AG09309 (cell line): ENCODE measurements around the gene MALRD1.

Experiments
- DNase-seq: peaks from one replicate; pipeline ENCODE4 v3.0.0-alpha.2; 2010; ENCODE audit warnings: low read depth
- H3K4me3 ChIP-seq: 2 replicates; pipeline ENCODE4 v1.5.1; 2011; ENCODE audit warnings: mild to moderate bottlenecking, low read depth, low read length, moderate library complexity; ENCODE audit not compliant: control insufficient read depth
- TF ChIP-seq, protein P1 (sequence below): IDR thresholded peaks from 2 replicates; pipeline ENCODE4 v1.5.1; 2011; ENCODE audit warnings: mild to moderate bottlenecking, low read depth, low read length, inconsistent platforms; ENCODE audit not compliant: insufficient read depth, control insufficient read depth; ENCODE audit errors: missing control alignments

Gene MALRD1

DNA sequence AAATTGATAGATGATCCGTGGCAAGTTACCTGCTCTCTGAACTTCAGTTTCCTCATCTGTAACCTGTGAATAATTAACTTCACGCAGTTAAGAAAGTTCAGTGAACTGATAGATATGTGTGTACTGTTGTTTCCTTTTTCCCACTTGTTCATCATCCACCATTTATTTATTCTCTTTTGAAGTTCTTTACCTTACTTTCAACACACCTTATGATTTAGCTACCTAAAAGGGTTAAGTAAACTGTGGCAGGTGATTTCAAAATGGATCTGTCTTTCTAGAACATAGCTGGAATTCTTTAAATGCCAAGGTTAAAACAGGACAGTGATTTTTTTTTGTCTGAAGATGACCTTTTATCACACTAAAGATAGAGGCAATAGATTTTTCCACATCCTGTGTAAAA is 27.4 kb upstream of the MALRD1 start:
- no peak overlapping the region for H3K4me3 ChIP-seq
- TF ChIP-seq, protein P1, sequence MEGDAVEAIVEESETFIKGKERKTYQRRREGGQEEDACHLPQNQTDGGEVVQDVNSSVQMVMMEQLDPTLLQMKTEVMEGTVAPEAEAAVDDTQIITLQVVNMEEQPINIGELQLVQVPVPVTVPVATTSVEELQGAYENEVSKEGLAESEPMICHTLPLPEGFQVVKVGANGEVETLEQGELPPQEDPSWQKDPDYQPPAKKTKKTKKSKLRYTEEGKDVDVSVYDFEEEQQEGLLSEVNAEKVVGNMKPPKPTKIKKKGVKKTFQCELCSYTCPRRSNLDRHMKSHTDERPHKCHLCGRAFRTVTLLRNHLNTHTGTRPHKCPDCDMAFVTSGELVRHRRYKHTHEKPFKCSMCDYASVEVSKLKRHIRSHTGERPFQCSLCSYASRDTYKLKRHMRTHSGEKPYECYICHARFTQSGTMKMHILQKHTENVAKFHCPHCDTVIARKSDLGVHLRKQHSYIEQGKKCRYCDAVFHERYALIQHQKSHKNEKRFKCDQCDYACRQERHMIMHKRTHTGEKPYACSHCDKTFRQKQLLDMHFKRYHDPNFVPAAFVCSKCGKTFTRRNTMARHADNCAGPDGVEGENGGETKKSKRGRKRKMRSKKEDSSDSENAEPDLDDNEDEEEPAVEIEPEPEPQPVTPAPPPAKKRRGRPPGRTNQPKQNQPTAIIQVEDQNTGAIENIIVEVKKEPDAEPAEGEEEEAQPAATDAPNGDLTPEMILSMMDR, result no peak
- DNase-seq, result no peak

DNA sequence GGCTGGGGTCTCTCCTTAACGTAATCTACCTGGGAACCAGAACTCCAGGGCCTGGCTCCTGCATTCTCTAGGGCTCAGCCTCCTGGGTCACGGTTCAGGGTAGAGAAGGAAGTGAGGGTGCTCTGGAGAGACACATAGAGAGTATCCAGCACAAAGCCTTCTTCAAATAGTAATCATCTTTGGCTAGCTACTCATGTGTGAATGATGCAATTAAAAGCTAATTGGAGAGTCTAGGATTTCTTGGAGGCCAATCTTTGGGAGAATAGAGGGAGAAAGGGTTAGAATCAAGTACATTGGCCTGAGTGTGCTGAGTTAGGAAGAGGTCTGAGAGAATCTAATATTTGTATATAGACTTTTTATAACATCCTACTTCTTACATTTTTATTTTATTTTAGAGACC is 24.0 kb upstream of the MALRD1 start:
- H3K4me3 ChIP-seq, result no peak overlapping the region
- DNase-seq, result no peak
- TF ChIP-seq, protein P1, result no peak

DNA sequence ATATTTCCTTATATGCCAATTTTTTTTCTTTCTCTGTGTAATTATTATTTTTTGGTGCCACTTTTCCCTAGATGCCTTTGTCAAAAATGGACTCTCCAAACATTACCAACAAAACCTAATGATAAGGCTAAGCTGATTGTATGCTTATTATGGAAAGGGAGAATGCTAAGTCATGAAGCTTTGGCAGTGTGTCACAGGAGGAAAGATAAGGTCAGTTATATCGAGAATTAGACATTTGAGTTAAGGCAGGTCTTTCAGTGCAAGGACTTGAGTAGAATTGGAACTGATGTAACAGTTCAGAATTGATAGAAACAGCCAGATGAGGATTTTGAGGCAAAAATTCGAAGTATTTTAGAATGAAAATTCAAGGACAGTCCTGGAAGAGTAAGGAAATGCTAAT is 16.8 kb upstream of the MALRD1 start:
- DNase-seq, result no peak
- H3K4me3 ChIP-seq, result no peak overlapping the region
- TF ChIP-seq, protein P1, result no peak

DNA sequence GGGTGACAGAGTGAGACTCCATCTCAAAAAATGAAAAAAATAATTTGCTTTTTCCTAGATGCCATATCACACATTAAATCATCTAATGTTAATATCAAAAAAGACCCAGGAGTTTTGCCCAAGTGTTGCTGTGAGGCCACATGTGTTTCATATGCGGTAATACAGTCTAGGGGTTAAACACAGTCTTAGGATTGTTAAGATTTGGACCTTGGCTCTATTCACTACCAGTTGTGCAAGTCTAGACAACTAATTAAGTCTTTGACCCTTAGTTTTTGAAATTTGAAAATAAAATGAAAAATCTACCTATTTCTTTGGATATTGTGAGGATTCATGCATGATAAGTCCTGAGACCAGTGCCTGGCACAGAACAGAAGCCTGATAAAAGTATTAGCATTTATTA is 14.9 kb upstream of the MALRD1 start:
- no peak for DNase-seq
- H3K4me3 ChIP-seq, result no peak overlapping the region
- TF ChIP-seq, protein P1, result no peak

DNA sequence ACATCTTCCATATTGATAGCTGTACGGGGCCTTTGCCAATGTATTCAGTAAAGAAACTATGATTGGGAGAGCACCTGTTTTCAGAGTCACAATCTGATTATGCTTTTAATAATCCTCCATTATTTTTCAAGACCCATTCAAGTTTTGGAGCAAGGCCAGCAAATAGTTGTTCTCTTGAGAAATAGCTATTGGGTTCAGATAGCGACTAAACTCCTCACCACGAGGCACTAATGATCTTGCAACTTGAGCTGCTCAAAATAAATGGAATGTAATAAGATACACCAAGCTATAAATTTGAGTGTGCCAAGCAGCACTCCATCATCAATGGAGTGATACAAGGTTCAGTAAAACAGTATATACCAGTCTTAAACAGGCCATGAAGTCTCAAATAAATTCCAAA is 7.4 kb upstream of the MALRD1 start:
- no peak for DNase-seq
- TF ChIP-seq, protein P1, result no peak
- no peak overlapping the region for H3K4me3 ChIP-seq

DNA sequence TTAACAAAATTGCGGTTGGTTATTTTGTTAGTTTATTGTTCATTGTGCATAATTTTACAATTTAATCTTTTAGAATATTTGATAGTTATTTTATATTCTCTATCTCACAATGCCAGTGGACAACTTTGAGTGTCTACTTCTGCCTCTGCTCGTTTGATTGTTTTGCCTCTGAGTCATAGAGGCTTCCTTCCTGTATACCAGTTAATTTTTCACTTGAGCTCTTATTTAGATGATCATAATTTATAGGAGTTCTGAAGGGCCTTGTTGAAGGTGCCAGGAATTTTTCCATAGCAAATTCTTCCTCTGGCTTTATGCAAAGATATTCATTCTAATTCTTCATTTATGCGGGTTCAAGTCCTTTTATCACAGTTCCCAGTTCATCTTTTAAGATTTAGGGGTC is 5.2 kb upstream of the MALRD1 start:
- no peak overlapping the region for H3K4me3 ChIP-seq
- DNase-seq, result no peak
- TF ChIP-seq, protein P1, result no peak

DNA sequence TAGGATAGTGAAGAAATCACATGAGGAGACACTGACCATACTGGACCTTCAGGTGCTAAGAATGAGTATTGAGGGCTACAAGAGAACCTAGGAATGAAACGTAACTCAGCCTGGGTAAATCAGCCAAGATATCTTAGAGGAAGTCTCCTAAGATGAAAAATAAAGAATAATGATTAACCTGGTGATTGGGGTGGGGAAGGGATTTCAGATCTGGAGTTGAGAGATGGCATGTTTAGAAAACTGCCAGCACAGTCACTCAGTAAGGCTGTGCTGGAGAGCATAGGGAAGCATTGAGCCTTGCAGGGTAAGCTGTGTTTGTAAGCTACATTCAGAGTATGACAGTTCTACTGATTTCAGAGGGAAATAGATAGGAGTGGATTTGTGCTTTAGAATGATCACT is 1.9 kb upstream of the MALRD1 start:
- no peak overlapping the region for H3K4me3 ChIP-seq
- DNase-seq, result no peak
- TF ChIP-seq, protein P1, result no peak
